GM11168 (cell line): ENCODE measurements around the gene TYRP1.

Experiments
- in situ Hi-C: fragments of 300-500 bp; cut with MboI; formaldehyde crosslinking; loops from one replicate; pipeline ENCODE4 v1.12.0; 2022; ENCODE audit warnings: low sequenced_read_pairs; ENCODE audit not compliant: unreplicated experiment

The TYRP1 gene

GRCh38 chr9:12696931-12697622, 3.9 kb downstream of the TYRP1 start:
- in situ Hi-C loops, result no loop called here

- in situ Hi-C loops, result no loop called here
Observed at GRCh38 chr9:12697719-12698118, 4.5 kb downstream of the TYRP1 start.

GRCh38 chr9:12698266-12698665, 5.1 kb downstream of the TYRP1 start:
- in situ Hi-C loops, result no loop called here

GRCh38 chr9:12698986-12699385, 5.8 kb downstream of the TYRP1 start:
- in situ Hi-C loops, result no loop called here

- in situ Hi-C loops, result no loop called here
Observed at GRCh38 chr9:12699529-12699928, 6.3 kb downstream of the TYRP1 start.

GRCh38 chr9:12701126-12701525, 7.9 kb downstream of the TYRP1 start:
- in situ Hi-C loops, result no loop called here

GRCh38 chr9:12702160-12702758, 9.1 kb downstream of the TYRP1 start:
- in situ Hi-C loops, result no loop called here

GRCh38 chr9:12703996-12704395, 10.8 kb downstream of the TYRP1 start:
- in situ Hi-C loops, result no loop called here

- in situ Hi-C loops, result no loop called here
Observed at GRCh38 chr9:12705738-12706391, 12.7 kb downstream of the TYRP1 start.

- in situ Hi-C loops, result no loop called here
Observed at GRCh38 chr9:12708562-12709298, 15.5 kb downstream of the TYRP1 start.

GRCh38 chr9:12712532-12712931, 19.3 kb downstream of the TYRP1 start:
- in situ Hi-C loops, result no loop called here

GRCh38 chr9:12715268-12715667, 22.1 kb downstream of the TYRP1 start:
- in situ Hi-C loops, result no loop called here

GRCh38 chr9:12716823-12717600, 23.8 kb downstream of the TYRP1 start:
- in situ Hi-C loops, result no loop called here

- in situ Hi-C loops, result no loop called here
Observed at GRCh38 chr9:12717907-12718306, 24.7 kb downstream of the TYRP1 start.

- in situ Hi-C loops, result no loop called here
Observed at GRCh38 chr9:12718482-12719026, 25.4 kb downstream of the TYRP1 start.

GRCh38 chr9:12719431-12719830, 26.2 kb downstream of the TYRP1 start:
- in situ Hi-C loops, result no loop called here

GRCh38 chr9:12720551-12720950, 27.4 kb downstream of the TYRP1 start:
- in situ Hi-C loops, result loop anchor here (10.0 kb wide), 1 partner anchor 94 kb away; no protein-coding TSS in a partner anchor

- in situ Hi-C loops, result loop anchor here (10.0 kb wide), 1 partner anchor 93 kb away; no protein-coding TSS in a partner anchor
Observed at GRCh38 chr9:12722131-12722530, 28.9 kb downstream of the TYRP1 start.

- in situ Hi-C loops, result loop anchor here (10.0 kb wide), 1 partner anchor 91 kb away; no protein-coding TSS in a partner anchor
Observed at GRCh38 chr9:12723409-12724028, 30.3 kb downstream of the TYRP1 start.
